Neuronal stem cell (in vitro differentiated cells): ENCODE data around the gene CFAP300.

ENCODE experiments used
- DNase-seq: peaks from one replicate; pipeline ENCODE4 v3.0.0-alpha.2; 2013; ENCODE audit warnings: low spot score
- H2AFZ ChIP-seq: one replicate; pipeline ENCODE4 v1.6.1; 2013; ENCODE audit warnings: mild to moderate bottlenecking, low read length, inconsistent platforms
- H2AK5ac ChIP-seq: 2 replicates; pipeline ENCODE4 v1.6.1; 2013; ENCODE audit warnings: low read depth, mild to moderate bottlenecking, inconsistent platforms, low read length, moderate library complexity, mixed read lengths
- H2BK120ac ChIP-seq: 2 replicates; pipeline ENCODE4 v1.6.1; 2013; ENCODE audit warnings: low read depth, mild to moderate bottlenecking, inconsistent platforms, low read length, moderate library complexity, mixed read lengths
- H2BK12ac ChIP-seq: one replicate; pipeline ENCODE4 v1.6.1; 2013; ENCODE audit warnings: low read length, inconsistent platforms
- H2BK15ac ChIP-seq: 2 replicates; pipeline ENCODE4 v1.6.1; 2013; ENCODE audit warnings: mild to moderate bottlenecking, low read length, inconsistent platforms, mixed read lengths
- H2BK5ac ChIP-seq: one replicate; pipeline ENCODE4 v1.6.1; 2013; ENCODE audit warnings: inconsistent platforms, mild to moderate bottlenecking, low read length, moderate library complexity
- H3K14ac ChIP-seq: one replicate; pipeline ENCODE4 v1.6.1; 2013; ENCODE audit warnings: low read length, inconsistent platforms
- H3K18ac ChIP-seq: 2 replicates; pipeline ENCODE4 v1.6.1; 2013; ENCODE audit warnings: low read length, inconsistent platforms
- H3K23ac ChIP-seq: 2 replicates; pipeline ENCODE4 v1.6.1; 2013; ENCODE audit warnings: low read depth, mild to moderate bottlenecking, mixed read lengths, low read length, inconsistent platforms; ENCODE audit not compliant: poor library complexity
- H3K27ac ChIP-seq: replicated peaks from 3 replicates; pipeline ENCODE4 v1.5.1; 2013; ENCODE audit warnings: low read length, inconsistent platforms
- H3K27me3 ChIP-seq, 3 experiments: 2 replicates each; pipeline ENCODE4 v1.6.1; 2013; ENCODE audit warnings: low read length in 3 of 3, mild to moderate bottlenecking in 2 of 3, inconsistent platforms in 1 of 3, low read depth in 1 of 3, mixed read lengths in 1 of 3, moderate library complexity in 1 of 3; ENCODE audit not compliant: control insufficient read depth in 3 of 3, insufficient read depth in 3 of 3
- H3K36me3 ChIP-seq, 2 donors: replicated peaks in 1 of 2; 2 replicates each; pipeline ENCODE4 v1.6.1; 2013; ENCODE audit warnings: low read length in 2 of 2; ENCODE audit not compliant: control insufficient read depth in 2 of 2, insufficient read depth in 2 of 2
- H3K4ac ChIP-seq: 2 replicates; pipeline ENCODE4 v1.6.1; 2013; ENCODE audit warnings: inconsistent platforms, mild to moderate bottlenecking, low read length, moderate library complexity
- H3K4me1 ChIP-seq, 2 donors: 1 replicate in 1 of 2; 2 replicates in 1 of 2; pipeline ENCODE4 v1.6.1; 2013; ENCODE audit warnings: low read length in 2 of 2, low read depth in 1 of 2; ENCODE audit not compliant: control insufficient read depth in 2 of 2, insufficient read depth in 1 of 2
- H3K4me2 ChIP-seq: one replicate; pipeline ENCODE4 v1.6.1; 2013; ENCODE audit warnings: mild to moderate bottlenecking, low read length, inconsistent platforms; ENCODE audit not compliant: insufficient read depth, poor library complexity, severe bottlenecking
- H3K4me3 ChIP-seq, 2 donors: 2 replicates each; pipeline ENCODE4 v1.5.1; 2013; ENCODE audit warnings: low read length in 2 of 2, mild to moderate bottlenecking in 2 of 2, inconsistent platforms in 1 of 2, moderate library complexity in 1 of 2
- H3K79me1 ChIP-seq: one replicate; pipeline ENCODE4 v1.6.1; 2013; ENCODE audit warnings: low read depth, mild to moderate bottlenecking, inconsistent platforms, low read length, moderate library complexity
- H3K9ac ChIP-seq: one replicate; pipeline ENCODE4 v1.6.1; 2013; ENCODE audit warnings: mild to moderate bottlenecking, low read depth, low read length, inconsistent platforms; ENCODE audit not compliant: poor library complexity
- H3K9me3 ChIP-seq, 2 donors: replicated peaks in 1 of 2; 2 replicates each; pipeline versions ENCODE3 to v1.6.1; 2013; ENCODE audit warnings: low read length in 2 of 2, mild to moderate bottlenecking in 2 of 2, inconsistent platforms in 1 of 2, low read depth in 1 of 2, mixed read lengths in 1 of 2, moderate library complexity in 1 of 2; ENCODE audit not compliant: control insufficient read depth in 2 of 2, insufficient read depth in 1 of 2
- H4K8ac ChIP-seq: one replicate; pipeline ENCODE4 v1.6.1; 2013; ENCODE audit warnings: low read depth, mild to moderate bottlenecking, inconsistent platforms, low read length, moderate library complexity
- H4K91ac ChIP-seq: one replicate; pipeline ENCODE4 v1.6.1; 2013; ENCODE audit warnings: low read length, low read depth, mild to moderate bottlenecking, inconsistent platforms; ENCODE audit not compliant: poor library complexity
- WGBS, 2 donors: extraction: QIAGEN DNeasy Blood & Tissue Kit; methylation state at CpG; one replicate each; pipeline ENCODE4 v1.1.7; 2013; ENCODE audit warnings: missing lambda C conversion rate in 2 of 2, mixed read lengths in 1 of 2; ENCODE audit not compliant: insufficient read length in 2 of 2, insufficient replicate concordance in 1 of 2; ENCODE audit errors: extremely low coverage in 2 of 2; 5-methylcytosine and 5-hydroxymethylcytosine counted together

CFAP300 gene

DNA sequence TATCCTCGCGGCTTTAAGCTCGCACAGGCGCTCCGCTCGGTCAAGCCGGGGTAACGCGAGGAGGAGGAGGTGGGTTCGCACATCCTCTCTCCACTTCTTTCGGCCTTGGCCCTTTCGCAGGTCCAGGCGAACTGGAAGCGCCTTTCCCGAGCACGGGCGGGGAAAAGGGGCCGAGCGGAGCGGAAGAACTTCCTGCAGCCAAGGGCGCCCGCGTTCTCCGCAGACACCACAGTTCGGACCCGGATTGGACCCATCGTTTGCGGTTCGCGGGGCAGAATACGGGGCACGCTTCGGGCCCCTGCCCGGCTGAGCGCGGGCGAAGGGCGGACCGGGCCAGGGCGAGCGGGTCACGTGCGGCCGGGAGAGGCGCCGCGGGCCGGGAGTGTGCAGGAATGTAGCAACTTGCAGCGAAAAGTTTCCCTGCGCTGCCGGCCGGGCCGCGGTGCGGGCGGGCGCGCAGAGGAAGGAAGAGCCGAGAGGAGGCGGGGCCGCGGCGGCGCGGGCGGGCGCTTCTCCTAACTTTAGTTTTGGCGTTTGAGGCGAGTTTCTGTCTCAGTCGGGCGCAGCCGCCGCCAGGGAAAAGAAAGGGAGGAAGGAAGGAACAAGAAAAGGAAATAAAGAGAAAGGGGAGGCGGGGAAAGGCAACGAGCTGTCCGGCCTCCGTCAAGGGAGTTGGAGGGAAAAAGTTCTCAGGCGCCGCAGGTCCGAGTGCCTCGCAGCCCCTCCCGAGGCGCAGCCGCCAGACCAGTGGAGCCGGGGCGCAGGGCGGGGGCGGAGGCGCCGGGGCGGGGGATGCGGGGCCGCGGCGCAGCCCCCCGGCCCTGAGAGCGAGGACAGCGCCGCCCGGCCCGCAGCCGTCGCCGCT lies 62.9 kb downstream of the CFAP300 start, which contains the start of gene YAP1:
YAP1 (plus strand) TSS at position 552 of the 865 bp plus-strand sequence. CDS start 402 bp downstream, outside the sequence.
- Histone ChIP-seq H3K79me1 (no peaks in the 10 kb centered on the region), H4K91ac (peak within 1 kb of the TSS; percentile 85), H3K27ac (peak within 1 kb of the TSS; percentile 96), H2BK12ac (peak within 1 kb of the TSS; percentile 58), H3K14ac (peak within 1 kb of the TSS; percentile 97), H3K9ac (peak within 1 kb of the TSS; percentile 97), H3K4me1 (peaks cover 2 to 13% of the 10 kb centered on the region in 2 donors), H3K9me3 (no peaks in the 10 kb centered on the region), H2AK5ac (peak within 1 kb of the TSS; percentile 92), H3K23ac (peak within 1 kb of the TSS; percentile 96), H3K36me3 (peaks cover 2 to 13% of the 10 kb centered on the region in 2 donors), H2BK15ac (peak within 1 kb of the TSS; percentile 99), H2AFZ (peak within 1 kb of the TSS; percentile 98), H3K4ac (peak within 1 kb of the TSS; percentile 95), H4K8ac (peak within 1 kb of the TSS; percentile 65), H3K4me3 (peak within 1 kb of the TSS; percentile 58 to 88), H3K4me2 (peak within 1 kb of the TSS; percentile 91), H3K27me3 (no peaks in the 10 kb centered on the region), H2BK5ac (peak within 1 kb of the TSS; percentile 99), H2BK120ac (peak within 1 kb of the TSS; percentile 99), H3K18ac (peak within 1 kb of the TSS; percentile 98)
- peak; percentile 94 for DNase-seq
- no CpG with 5 or more reads among the region's 104 CpGs for whole genome bisulfite sequencing, 2 donors

DNA sequence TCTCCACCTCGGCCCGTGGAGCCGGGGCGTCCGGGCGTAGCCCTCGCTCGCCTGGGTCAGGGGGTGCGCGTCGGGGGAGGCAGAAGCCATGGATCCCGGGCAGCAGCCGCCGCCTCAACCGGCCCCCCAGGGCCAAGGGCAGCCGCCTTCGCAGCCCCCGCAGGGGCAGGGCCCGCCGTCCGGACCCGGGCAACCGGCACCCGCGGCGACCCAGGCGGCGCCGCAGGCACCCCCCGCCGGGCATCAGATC lies 63.4 kb downstream of the CFAP300 start:
- Histone ChIP-seq H3K79me1 (no peaks in the 10 kb centered on the region), H3K4ac (peak overlapping the region; percentile 95), H3K18ac (peak overlapping the region; percentile 98), H3K9ac (peak overlapping the region; percentile 97), H3K27me3 (no peaks in the 10 kb centered on the region), H3K36me3 (peaks cover 2 to 15% of the 10 kb centered on the region in 2 donors), H4K91ac (peak overlapping the region; percentile 85), H3K4me3 (peak overlapping the region; percentile 58 to 88), H2BK15ac (peak overlapping the region; percentile 99), H3K23ac (peak overlapping the region; percentile 96), H2BK12ac (no peak overlapping the region), H3K9me3 (no peaks in the 10 kb centered on the region), H3K14ac (peak overlapping the region; percentile 97), H2BK5ac (peak overlapping the region; percentile 99), H2AFZ (peak overlapping the region; percentile 98), H3K4me1 (peaks cover 2 to 16% of the 10 kb centered on the region in 2 donors), H2AK5ac (peak overlapping the region; percentile 92), H2BK120ac (peak overlapping the region; percentile 99), H3K4me2 (peak overlapping the region; percentile 69), H4K8ac (peak overlapping the region; percentile 65), H3K27ac (peak overlapping the region; percentile 96)
- peak; percentile 57 for DNase-seq
- no CpG with 5 or more reads among the region's 31 CpGs for WGBS, 2 donors

DNA sequence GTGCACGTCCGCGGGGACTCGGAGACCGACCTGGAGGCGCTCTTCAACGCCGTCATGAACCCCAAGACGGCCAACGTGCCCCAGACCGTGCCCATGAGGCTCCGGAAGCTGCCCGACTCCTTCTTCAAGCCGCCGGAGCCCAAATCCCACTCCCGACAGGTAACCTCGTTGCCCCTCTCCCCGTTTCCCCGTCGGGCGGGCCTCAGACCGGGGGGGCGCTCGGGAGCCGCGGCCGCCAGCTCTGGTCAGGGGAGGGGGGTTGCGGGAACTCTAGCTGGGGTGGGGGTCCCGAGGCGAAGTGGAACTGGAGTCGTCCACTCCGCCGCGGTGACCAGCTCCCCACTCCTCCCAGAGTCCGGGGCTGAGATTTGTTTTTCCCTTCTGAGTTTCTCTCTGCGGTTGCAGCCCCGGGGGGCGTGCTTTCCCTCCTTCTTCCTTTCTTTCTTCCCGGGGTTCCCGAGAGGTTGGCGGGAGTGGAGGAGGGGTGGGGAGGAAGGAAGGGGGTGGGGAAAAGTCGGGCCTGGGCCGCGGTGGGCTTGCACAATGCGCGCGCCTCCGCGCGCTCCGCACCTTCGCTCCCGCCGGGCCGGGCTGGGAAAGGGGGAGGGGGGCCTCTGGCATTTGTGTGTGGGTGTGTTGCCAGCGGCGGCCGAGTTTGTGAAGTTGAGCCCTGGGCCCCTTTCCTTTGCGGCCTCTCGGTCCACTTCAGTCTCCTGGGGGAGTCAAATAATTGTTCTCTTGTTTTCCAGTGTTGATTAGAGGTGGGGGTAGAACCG lies 64.0 kb downstream of the CFAP300 start:
- H4K91ac ChIP-seq = peak overlapping the region; percentile 85
- peaks cover 2 to 21% of the 10 kb centered on the region in 2 donors for H3K4me1 ChIP-seq
- H3K27me3 ChIP-seq = no peaks in the 10 kb centered on the region
- peak overlapping the region; percentile 99 for H2BK120ac ChIP-seq
- H2BK5ac ChIP-seq = peak overlapping the region; percentile 99
- H3K4me3 ChIP-seq = peak overlapping the region; percentile 58 to 92
- H3K9ac ChIP-seq = peak overlapping the region; percentile 97
- H2AK5ac ChIP-seq = peak overlapping the region; percentile 92
- H3K14ac ChIP-seq = peak overlapping the region; percentile 97
- peak overlapping the region; percentile 99 for H2BK15ac ChIP-seq
- peak overlapping the region; percentile 96 for H3K27ac ChIP-seq
- peak overlapping the region; percentile 65 for H4K8ac ChIP-seq
- peak overlapping the region; percentile 95 for H3K4ac ChIP-seq
- H3K9me3 ChIP-seq = no peaks in the 10 kb centered on the region
- H2AFZ ChIP-seq = peak overlapping the region; percentile 98
- peak; percentile 85 for DNase-seq
- H3K4me2 ChIP-seq = peak overlapping the region; percentile 69
- no peaks in the 10 kb centered on the region for H3K79me1 ChIP-seq
- peak overlapping the region; percentile 98 for H3K18ac ChIP-seq
- H2BK12ac ChIP-seq = peak overlapping the region; percentile 58
- no CpG with 5 or more reads among the region's 61 CpGs for WGBS, 2 donors
- H3K23ac ChIP-seq = peak overlapping the region; percentile 96
- peaks cover 2 to 20% of the 10 kb centered on the region in 2 donors for H3K36me3 ChIP-seq
